Activated CD8-positive, alpha-beta memory T cell treated with anti-CD3 and anti-CD28 coated beads, Interleukin-2, amount 50 U/mL, for 24 hours (primary cell): ENCODE measurements around the gene STPG3.

Experiments used
- DNase-seq: peaks from one replicate; pipeline ENCODE4 v3.0.0-alpha.2; 2020; ENCODE audit errors: extremely low read depth

The STPG3 gene

GRCh38 chr9:137265496-137266161, 14.5 kb downstream of the STPG3 start:
- no peak for DNase-seq

- no peak for DNase-seq
Measured at GRCh38 chr9:137266162-137266527, 15.1 kb downstream of the STPG3 start.

GRCh38 chr9:137266585-137267453, 15.7 kb downstream of the STPG3 start:
- DNase-seq, result no peak

GRCh38 chr9:137267933-137268355, 16.9 kb downstream of the STPG3 start:
- DNase-seq, result no peak

GRCh38 chr9:137268538-137269201, 17.6 kb downstream of the STPG3 start:
- DNase-seq, result no peak

- no peak for DNase-seq
Measured at GRCh38 chr9:137269231-137269772, 18.2 kb downstream of the STPG3 start.

GRCh38 chr9:137270929-137271695, 20.0 kb downstream of the STPG3 start:
- no peak for DNase-seq

GRCh38 chr9:137271696-137272076, 20.6 kb downstream of the STPG3 start:
- no peak for DNase-seq

GRCh38 chr9:137272241-137273094, 21.4 kb downstream of the STPG3 start:
- DNase-seq, result no peak

- DNase-seq, result no peak
Measured at GRCh38 chr9:137273095-137273490, 22.0 kb downstream of the STPG3 start.

GRCh38 chr9:137273611-137274320, 22.7 kb downstream of the STPG3 start:
- DNase-seq, result no peak

GRCh38 chr9:137275203-137275587, 24.1 kb downstream of the STPG3 start:
- DNase-seq, result no peak

GRCh38 chr9:137275588-137276472, 24.7 kb downstream of the STPG3 start:
- no peak for DNase-seq

- no peak for DNase-seq
Measured at GRCh38 chr9:137276473-137277328, 25.6 kb downstream of the STPG3 start.

- DNase-seq, result no peak
Measured at GRCh38 chr9:137277329-137278041, 26.4 kb downstream of the STPG3 start, which contains the start of gene TOR4A. Gene TOR4A (plus strand): TSS chr9:137277726. CDS start chr9:137278690, 964 bp downstream.

- no peak for DNase-seq
Measured at GRCh38 chr9:137278061-137278701, 27.1 kb downstream of the STPG3 start.
